ENCODE results near the gene CST8. TPM values are rescaled to one million over a fixed set of nuclear protein-coding genes. Genes with fewer than 3 reads are reported as not detected.
"Not testable (repeated sequence)": the region's sequence is repeated elsewhere in the genome, so short reads cannot be mapped to it uniquely, and the experiment has no call there.

CST8 gene
- total RNA-seq, 4 donors from 2014 or later: not detected

DNA sequence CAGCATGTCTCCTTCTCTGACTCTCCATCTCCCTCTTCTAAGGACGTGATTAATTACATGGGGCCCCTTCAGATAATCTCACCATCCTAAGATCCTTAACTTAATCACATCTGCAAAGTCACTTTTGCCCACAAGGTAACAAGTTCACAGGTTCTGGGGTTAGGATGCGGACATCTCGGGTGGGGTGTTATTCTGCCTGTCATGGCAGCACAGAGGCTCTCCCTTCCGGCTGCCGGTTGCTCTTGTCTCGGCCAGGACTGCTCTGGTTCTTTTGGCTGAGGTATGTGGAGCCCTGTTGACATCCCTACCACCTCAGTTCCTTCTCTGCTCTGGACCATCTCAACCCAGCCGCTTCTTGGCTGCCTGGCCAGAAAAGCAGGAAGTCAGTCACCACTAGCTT is 34.0 kb upstream of the CST8 start:
- TF ChIP-seq, protein P1, sequence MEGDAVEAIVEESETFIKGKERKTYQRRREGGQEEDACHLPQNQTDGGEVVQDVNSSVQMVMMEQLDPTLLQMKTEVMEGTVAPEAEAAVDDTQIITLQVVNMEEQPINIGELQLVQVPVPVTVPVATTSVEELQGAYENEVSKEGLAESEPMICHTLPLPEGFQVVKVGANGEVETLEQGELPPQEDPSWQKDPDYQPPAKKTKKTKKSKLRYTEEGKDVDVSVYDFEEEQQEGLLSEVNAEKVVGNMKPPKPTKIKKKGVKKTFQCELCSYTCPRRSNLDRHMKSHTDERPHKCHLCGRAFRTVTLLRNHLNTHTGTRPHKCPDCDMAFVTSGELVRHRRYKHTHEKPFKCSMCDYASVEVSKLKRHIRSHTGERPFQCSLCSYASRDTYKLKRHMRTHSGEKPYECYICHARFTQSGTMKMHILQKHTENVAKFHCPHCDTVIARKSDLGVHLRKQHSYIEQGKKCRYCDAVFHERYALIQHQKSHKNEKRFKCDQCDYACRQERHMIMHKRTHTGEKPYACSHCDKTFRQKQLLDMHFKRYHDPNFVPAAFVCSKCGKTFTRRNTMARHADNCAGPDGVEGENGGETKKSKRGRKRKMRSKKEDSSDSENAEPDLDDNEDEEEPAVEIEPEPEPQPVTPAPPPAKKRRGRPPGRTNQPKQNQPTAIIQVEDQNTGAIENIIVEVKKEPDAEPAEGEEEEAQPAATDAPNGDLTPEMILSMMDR (IDR thresholded peaks at IDR 0.05): no peak
- Histone ChIP-seq H3K4me3 (no peak overlapping the region), H3K27ac (no peak overlapping the region), H3K9me3 (peaks cover 0 to 3% (median 0%) of the 10 kb centered on the region in 4 donors), H3K36me3 (no peaks in the 10 kb centered on the region), H3K27me3 (no peaks in the 10 kb centered on the region), H3K4me1 (no peaks in the 10 kb centered on the region)
- DNase-seq (ENCODE audit: low spot score in 2 of 2): no peak
- 89 to 93% methylated on average over 7 of the region's 7 CpGs for WGBS, 2 donors

DNA sequence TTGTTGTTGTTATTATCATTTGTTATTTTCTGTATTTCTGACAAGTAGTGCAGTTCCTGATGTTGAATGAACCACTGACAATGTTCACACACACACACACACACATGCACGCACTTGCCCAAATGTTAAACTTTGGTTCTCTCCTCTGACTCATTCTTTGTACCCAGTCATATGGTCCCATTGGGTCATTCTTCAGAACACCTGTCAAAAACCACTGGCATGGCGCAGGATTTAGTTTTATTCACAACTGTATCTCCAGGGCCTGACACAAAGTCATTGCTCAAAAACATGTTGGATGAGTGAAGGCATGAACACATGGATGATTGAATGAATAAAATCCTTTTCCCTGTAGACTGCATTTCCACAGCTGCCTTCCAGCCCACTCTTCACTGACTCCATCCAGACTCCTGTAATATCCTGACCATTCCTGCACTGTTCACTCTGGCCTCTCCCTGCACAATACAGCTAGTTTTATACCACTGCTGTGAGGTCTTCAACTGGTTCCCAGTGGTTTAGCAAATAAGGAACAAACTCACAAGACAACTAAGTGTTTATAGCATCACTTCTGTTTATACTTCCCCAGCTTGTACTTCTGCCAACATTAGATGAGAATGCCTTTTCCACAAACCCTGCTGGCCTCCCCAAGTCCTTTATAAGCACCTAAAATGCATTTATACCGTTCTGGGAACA is 31.3 kb upstream of the CST8 start:
- no peaks in the 10 kb centered on the region for H3K36me3 ChIP-seq

DNA sequence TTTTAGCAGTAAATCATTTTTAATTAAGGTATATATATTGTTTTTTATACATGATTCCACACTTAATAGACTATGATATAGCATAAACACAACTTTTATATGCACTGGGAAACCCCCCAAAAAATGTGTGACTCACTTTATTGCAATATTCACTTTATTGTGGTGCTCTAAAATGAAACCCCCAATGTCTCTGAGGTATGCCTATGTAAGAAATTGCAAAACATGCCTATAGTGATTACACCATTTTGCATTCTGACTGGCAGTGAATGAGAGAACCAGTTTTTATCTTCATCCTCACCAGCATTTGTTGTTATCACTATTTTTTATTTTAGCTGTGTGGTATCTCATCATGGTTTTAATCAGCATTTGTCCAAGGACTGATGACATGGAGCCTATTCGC is 29.7 kb upstream of the CST8 start:
- H3K36me3 ChIP-seq: no peaks in the 10 kb centered on the region
- peaks cover 0 to 4% (median 0%) of the 10 kb centered on the region in 4 donors for H3K9me3 ChIP-seq
- no peaks in the 10 kb centered on the region for H3K4me1 ChIP-seq
- H3K27me3 ChIP-seq: no peaks in the 10 kb centered on the region
- 2 to 93% methylated on average over 1 of the region's 1 CpG for WGBS, 2 donors
- DNase-seq (ENCODE audit: low spot score in 2 of 2): no peak
- H3K27ac ChIP-seq: no peak overlapping the region
- TF ChIP-seq, protein P1 (IDR thresholded peaks at IDR 0.05): no peak
- TF ChIP-seq POLR2A (IDR thresholded peaks at IDR 0.05) (no peak), EP300 (IDR thresholded peaks at IDR 0.05) (no peak)
- H3K4me3 ChIP-seq: no peak overlapping the region

More for the DNA sequence above, 31.3 kb upstream of the CST8 start:
- no peak for DNase-seq (ENCODE audit: low spot score in 2 of 2)
- Histone ChIP-seq H3K27me3 (no peaks in the 10 kb centered on the region), H3K4me3 (no peak overlapping the region), H3K4me1 (no peaks in the 10 kb centered on the region), H3K27ac (no peak overlapping the region), H3K9me3 (peaks cover 0 to 3% (median 0%) of the 10 kb centered on the region in 4 donors)
- TF ChIP-seq EP300 (IDR thresholded peaks at IDR 0.05): no peak
- no peak for TF ChIP-seq POLR2A (IDR thresholded peaks at IDR 0.05)
- TF ChIP-seq, protein P1 (IDR thresholded peaks at IDR 0.05): no peak
- WGBS, 2 donors: 62 to 67% methylated on average over 3 of the region's 3 CpGs

DNA sequence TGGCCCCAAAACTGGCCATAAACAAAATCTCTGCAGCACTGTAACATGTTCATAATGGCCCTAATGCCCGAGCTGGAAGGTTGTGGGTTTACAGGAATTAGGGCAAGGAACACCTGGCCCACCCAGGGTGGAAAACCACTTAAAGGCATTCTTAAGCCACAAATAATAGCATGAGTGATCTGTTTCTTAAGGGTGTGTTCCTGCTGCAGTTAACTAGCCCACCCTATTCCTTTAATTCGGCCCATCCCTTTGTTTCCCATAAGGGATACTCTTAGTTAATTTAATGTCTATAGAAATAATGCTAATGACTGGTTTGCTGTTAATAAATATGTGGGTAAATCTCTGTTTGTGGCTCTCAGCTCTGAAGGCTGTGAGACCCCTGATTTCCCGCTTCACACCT is 24.0 kb upstream of the CST8 start:
- not testable (repeated sequence) for DNase-seq (ENCODE audit: low spot score in 2 of 2); H3K36me3 ChIP-seq; H3K4me1 ChIP-seq; H3K27me3 ChIP-seq; H3K27ac ChIP-seq; H3K4me3 ChIP-seq
- WGBS, 2 donors: 79 to 86% methylated on average over 3 of the region's 3 CpGs
- peaks cover 0 to 20% (median 0%) of the 10 kb centered on the region in 4 donors for H3K9me3 ChIP-seq

DNA sequence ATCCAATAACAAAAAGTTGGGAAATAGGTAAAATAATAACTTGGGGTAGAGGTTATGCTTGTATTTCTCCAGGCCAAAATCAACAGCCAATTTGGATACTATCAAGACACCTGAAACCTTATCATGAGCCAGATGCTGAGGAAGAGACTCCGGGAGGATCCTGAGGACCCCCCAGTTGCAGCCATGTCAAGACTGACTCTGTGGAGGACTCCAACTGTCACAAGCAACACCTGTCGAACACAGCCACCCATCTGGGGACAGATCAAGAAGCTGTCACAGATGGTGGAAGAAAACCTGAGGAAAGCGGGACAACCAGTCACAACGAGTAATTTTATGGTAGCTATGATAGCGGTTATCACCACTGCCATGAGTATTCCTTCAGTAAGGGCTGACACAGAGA is 18.6 kb upstream of the CST8 start:
- 76% methylated on average over 5 of the region's 5 CpGs for WGBS, 2 donors
- H3K27ac ChIP-seq; H3K36me3 ChIP-seq; H3K4me3 ChIP-seq; DNase-seq (ENCODE audit: low spot score in 2 of 2); H3K27me3 ChIP-seq; H3K9me3 ChIP-seq; H3K4me1 ChIP-seq: not testable (repeated sequence)

DNA sequence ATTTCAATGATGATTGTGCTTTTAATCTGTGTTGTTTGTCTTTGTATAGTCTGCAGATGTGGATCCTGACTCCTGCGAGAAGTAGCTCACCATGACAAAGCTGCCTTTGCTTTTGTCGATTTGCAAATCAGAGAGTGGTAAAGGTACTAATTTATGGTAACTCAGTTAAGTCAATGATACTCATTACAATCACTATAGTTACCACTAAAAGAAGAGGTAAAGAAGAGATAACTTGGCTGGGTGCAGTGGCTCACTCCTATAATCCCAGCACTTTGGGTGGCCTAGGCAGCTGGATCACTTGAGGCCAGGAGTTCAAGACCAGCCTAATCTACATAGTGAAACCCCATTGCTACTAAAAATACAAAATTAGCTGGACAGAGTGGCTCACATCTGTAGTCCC is 17.6 kb upstream of the CST8 start:
- not testable (repeated sequence) for H3K36me3 ChIP-seq; H3K4me3 ChIP-seq; H3K9me3 ChIP-seq; H3K27me3 ChIP-seq; H3K4me1 ChIP-seq; H3K27ac ChIP-seq; DNase-seq (ENCODE audit: low spot score in 2 of 2)
- WGBS, 2 donors: 8 to 29% methylated on average over 2 of the region's 2 CpGs

DNA sequence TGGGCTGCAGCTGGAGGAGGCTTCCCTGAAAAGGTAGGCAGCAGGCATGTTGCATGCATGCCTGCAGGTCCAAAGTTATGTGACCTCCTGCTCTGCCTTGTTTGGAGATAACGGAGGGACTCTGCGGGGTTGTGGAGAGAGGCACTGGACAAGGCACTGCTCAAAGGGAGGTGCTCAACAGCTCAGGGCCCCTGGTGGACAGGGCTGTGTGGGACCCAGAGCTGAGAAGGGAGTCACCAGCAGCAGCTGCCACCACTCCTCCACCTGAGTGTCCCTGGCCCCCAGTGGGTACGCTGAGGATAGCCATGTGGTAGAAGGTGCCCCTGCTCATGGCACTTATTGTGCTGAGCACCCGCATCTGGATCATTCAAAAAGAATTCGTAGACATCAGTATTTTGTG is 15.5 kb upstream of the CST8 start:
- 91 to 93% methylated on average over 5 of the region's 5 CpGs for whole genome bisulfite sequencing, 2 donors
- TF ChIP-seq EP300 (IDR thresholded peaks at IDR 0.05): no peak
- TF ChIP-seq, protein P1 (IDR thresholded peaks at IDR 0.05): no peak
- TF ChIP-seq POLR2A (IDR thresholded peaks at IDR 0.05): no peak
- Histone ChIP-seq H3K4me1 (no peaks in the 10 kb centered on the region), H3K27ac (no peak overlapping the region), H3K9me3 (peaks cover 0 to 5% (median 0%) of the 10 kb centered on the region in 4 donors), H3K36me3 (no peaks in the 10 kb centered on the region), H3K27me3 (no peaks in the 10 kb centered on the region), H3K4me3 (no peak overlapping the region)
- no peak for DNase-seq (ENCODE audit: low spot score in 2 of 2)
